ENCODE results near the gene TBC1D4.

DNA sequence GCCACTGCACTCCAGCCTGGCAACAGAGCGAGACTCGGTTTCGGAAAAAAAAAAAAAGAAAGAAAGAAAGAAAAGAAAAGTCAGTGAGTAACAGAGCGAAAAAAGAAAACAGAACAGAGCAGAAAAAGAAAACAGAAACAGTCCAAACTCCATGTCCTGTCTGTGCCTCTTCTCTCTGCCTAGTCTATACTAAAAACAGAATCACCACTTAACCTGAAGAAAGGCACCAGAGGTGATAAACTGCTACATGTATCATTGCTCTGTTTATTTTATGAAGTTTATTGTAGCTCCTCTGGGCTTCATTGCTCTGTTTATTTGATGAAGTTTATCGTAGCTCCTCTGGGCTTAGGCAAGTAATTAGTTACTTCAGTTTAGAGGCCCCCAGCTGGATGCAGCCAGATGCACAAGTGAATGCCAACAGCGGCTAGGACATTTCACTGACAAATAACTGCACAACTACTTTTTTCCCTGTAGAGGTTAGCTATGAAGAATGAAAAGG is 39.2 kb downstream of the TBC1D4 start:
- TF ChIP-seq, protein P1, sequence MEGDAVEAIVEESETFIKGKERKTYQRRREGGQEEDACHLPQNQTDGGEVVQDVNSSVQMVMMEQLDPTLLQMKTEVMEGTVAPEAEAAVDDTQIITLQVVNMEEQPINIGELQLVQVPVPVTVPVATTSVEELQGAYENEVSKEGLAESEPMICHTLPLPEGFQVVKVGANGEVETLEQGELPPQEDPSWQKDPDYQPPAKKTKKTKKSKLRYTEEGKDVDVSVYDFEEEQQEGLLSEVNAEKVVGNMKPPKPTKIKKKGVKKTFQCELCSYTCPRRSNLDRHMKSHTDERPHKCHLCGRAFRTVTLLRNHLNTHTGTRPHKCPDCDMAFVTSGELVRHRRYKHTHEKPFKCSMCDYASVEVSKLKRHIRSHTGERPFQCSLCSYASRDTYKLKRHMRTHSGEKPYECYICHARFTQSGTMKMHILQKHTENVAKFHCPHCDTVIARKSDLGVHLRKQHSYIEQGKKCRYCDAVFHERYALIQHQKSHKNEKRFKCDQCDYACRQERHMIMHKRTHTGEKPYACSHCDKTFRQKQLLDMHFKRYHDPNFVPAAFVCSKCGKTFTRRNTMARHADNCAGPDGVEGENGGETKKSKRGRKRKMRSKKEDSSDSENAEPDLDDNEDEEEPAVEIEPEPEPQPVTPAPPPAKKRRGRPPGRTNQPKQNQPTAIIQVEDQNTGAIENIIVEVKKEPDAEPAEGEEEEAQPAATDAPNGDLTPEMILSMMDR (conservative IDR thresholded peaks at IDR 0.05; ENCODE audit: low read depth, low read length): no peak
- TF ChIP-seq EZH2phosphoT487 (IDR thresholded peaks at IDR 0.05; ENCODE audit: borderline replicate concordance, low read length) (no peak), EZH2 (IDR thresholded peaks at IDR 0.05; ENCODE audit: low read length, unreplicated experiment) (no peak)
